Measurements from ENCODE around the gene SERPINB3.
"Not testable (repeated sequence)": the region's sequence is repeated elsewhere in the genome, so short reads cannot be mapped to it uniquely, and the experiment has no call there.

The SERPINB3 gene

GRCh38 chr18:63644694-63645093, 17.0 kb downstream of the SERPINB3 start:
- DNase-seq, result not testable (repeated sequence)

- not testable (repeated sequence) for DNase-seq
These were observed 17.6 kb downstream of the SERPINB3 start, which contains the start of gene SERPINB4 for GRCh38 chr18:63644142-63644541. TSS of gene SERPINB4 (minus strand) at chr18:63644256. CDS start at chr18:63643577, 679 bp downstream.

- DNase-seq, result not testable (repeated sequence)
These were observed 18.9 kb downstream of the SERPINB3 start for GRCh38 chr18:63642668-63643356.

- not testable (repeated sequence) for DNase-seq
These were observed 20.5 kb downstream of the SERPINB3 start for GRCh38 chr18:63641157-63641680.

GRCh38 chr18:63637703-63638102, 24.0 kb downstream of the SERPINB3 start:
- DNase-seq, result no peak

- DNase-seq, result no peak
These were observed 33.9 kb downstream of the SERPINB3 start for GRCh38 chr18:63627819-63628218.

GRCh38 chr18:63626431-63626830, 35.3 kb downstream of the SERPINB3 start:
- DNase-seq, result no peak

GRCh38 chr18:63624863-63625262, 36.8 kb downstream of the SERPINB3 start:
- no peak for DNase-seq

- no peak for DNase-seq
These were observed 42.0 kb downstream of the SERPINB3 start for GRCh38 chr18:63619661-63620060.

- no peak for DNase-seq
These were observed 43.8 kb downstream of the SERPINB3 start for GRCh38 chr18:63617915-63618234.

- DNase-seq, result no peak
These were observed 44.4 kb downstream of the SERPINB3 start for GRCh38 chr18:63617049-63617914.

GRCh38 chr18:63613420-63613819, 48.3 kb downstream of the SERPINB3 start:
- DNase-seq, result no peak

GRCh38 chr18:63606526-63606925, 55.2 kb downstream of the SERPINB3 start:
- DNase-seq, result no peak

Measured in islet precursor cell (in vitro differentiated cells).